Measurements from ENCODE around the gene MERTK. TPM values are rescaled to one million over a fixed set of nuclear protein-coding genes. Genes with fewer than 3 reads are reported as not detected.

The MERTK gene
- total RNA-seq, 4 donors from 2014 or later: 3.4 to 9.7 (median 4.9) TPM

DNA sequence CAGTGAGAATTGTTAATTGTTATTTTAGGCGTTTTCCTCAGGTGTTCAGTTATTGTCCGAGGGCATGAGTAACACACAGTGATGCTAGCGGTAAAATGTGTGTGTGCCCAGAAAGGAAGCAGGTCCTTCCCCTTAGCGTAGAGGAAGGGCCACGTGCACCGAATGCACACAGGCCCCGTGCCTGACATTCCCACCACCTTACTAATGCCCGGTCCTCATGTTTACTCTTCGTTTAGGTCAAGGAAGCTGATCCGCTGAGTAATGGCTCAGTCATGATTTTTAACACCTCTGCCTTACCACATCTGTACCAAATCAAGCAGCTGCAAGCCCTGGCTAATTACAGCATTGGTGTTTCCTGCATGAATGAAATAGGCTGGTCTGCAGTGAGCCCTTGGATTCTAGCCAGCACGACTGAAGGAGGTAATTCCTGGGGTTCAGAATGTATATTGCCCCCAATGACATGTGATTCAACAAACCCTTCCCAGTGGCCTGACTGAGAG, 76.7 kb downstream of the MERTK start:
- no peak overlapping the region for H3K4me3 ChIP-seq (ENCODE audit: low read depth, poor library complexity, severe bottlenecking)
- no peak for DNase-seq (ENCODE audit: low spot score in 2 of 2)
- 68 to 76% methylated on average over 11 of the region's 11 CpGs for WGBS, 2 donors
- TF ChIP-seq, protein P1, sequence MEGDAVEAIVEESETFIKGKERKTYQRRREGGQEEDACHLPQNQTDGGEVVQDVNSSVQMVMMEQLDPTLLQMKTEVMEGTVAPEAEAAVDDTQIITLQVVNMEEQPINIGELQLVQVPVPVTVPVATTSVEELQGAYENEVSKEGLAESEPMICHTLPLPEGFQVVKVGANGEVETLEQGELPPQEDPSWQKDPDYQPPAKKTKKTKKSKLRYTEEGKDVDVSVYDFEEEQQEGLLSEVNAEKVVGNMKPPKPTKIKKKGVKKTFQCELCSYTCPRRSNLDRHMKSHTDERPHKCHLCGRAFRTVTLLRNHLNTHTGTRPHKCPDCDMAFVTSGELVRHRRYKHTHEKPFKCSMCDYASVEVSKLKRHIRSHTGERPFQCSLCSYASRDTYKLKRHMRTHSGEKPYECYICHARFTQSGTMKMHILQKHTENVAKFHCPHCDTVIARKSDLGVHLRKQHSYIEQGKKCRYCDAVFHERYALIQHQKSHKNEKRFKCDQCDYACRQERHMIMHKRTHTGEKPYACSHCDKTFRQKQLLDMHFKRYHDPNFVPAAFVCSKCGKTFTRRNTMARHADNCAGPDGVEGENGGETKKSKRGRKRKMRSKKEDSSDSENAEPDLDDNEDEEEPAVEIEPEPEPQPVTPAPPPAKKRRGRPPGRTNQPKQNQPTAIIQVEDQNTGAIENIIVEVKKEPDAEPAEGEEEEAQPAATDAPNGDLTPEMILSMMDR (IDR thresholded peaks at IDR 0.05): no peak
- TF ChIP-seq POLR2A (IDR thresholded peaks at IDR 0.05): no peak
- intact Hi-C loops (cut with DNase I; ENCODE audit: low total_unique reads): no loop called here

GRCh38 chr2:111975819-111976218, 77.4 kb downstream of the MERTK start:
- DNase-seq (ENCODE audit: low spot score in 2 of 2): no peak
- intact Hi-C loops (cut with DNase I; ENCODE audit: low total_unique reads): no loop called here
- TF ChIP-seq POLR2A (IDR thresholded peaks at IDR 0.05): no peak
- TF ChIP-seq, protein P1 (IDR thresholded peaks at IDR 0.05): no peak
- no peak overlapping the region for H3K4me3 ChIP-seq (ENCODE audit: low read depth, poor library complexity, severe bottlenecking)
- 75 to 88% methylated on average over 6 of the region's 6 CpGs for WGBS, 2 donors

- 96 to 97% methylated on average over 1 of the region's 1 CpG for WGBS, 2 donors
- no peak overlapping the region for H3K4me3 ChIP-seq (ENCODE audit: low read depth, poor library complexity, severe bottlenecking)
- intact Hi-C loops (cut with DNase I; ENCODE audit: low total_unique reads): no loop called here
- TF ChIP-seq, protein P1 (IDR thresholded peaks at IDR 0.05): no peak
- TF ChIP-seq POLR2A (IDR thresholded peaks at IDR 0.05): no peak
- DNase-seq (ENCODE audit: low spot score in 2 of 2): no peak
Observed at GRCh38 chr2:111977240-111977639, 78.8 kb downstream of the MERTK start.

DNA sequence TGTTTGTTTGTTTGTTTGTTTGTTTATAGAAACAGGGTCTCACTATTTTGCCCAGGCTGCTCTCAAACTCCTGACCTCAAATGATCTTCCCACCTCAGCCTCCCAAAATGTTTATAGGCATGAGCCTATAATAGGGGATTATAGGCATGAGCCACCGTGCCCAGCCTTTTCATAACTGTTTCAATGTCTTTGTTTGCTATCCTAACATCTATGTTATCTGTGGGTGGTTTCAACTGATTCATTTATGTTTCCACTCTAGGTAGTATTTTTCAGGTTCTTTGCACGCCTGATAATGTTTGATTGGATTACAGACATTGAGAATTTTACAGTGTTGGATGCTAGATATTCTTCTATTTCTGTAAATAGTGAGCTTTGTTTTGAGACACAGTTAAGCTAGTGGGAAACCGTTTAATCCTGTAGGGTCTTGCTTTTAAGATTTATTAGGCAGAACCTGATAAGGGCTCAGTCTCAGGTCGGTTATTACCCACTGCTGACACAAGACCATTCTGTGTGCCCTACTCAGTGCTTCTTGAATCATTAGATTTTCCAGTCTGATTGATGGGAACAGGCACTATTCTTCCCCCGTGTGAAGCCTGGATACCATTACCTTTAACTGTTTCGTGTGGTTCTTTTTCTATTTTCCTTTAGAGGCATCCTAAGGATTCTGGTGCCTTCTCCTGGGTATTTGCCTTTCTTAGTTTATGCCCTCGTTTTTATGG, 80.2 kb downstream of the MERTK start:
- 74 to 76% methylated on average over 7 of the region's 7 CpGs for WGBS, 2 donors
- no peak overlapping the region for H3K4me3 ChIP-seq (ENCODE audit: low read depth, poor library complexity, severe bottlenecking)
- intact Hi-C loops (cut with DNase I; ENCODE audit: low total_unique reads): no loop called here
- no peak for DNase-seq (ENCODE audit: low spot score in 2 of 2)
- TF ChIP-seq, protein P1 (IDR thresholded peaks at IDR 0.05): no peak
- TF ChIP-seq POLR2A (IDR thresholded peaks at IDR 0.05): no peak

- DNase-seq (ENCODE audit: low spot score in 2 of 2): no peak
- TF ChIP-seq, protein P1 (IDR thresholded peaks at IDR 0.05): no peak
- TF ChIP-seq POLR2A (IDR thresholded peaks at IDR 0.05): no peak
- 95 to 96% methylated on average over 2 of the region's 2 CpGs for WGBS, 2 donors
- H3K4me3 ChIP-seq (ENCODE audit: low read depth, poor library complexity, severe bottlenecking): no peak overlapping the region
- intact Hi-C loops (cut with DNase I; ENCODE audit: low total_unique reads): no loop called here
Observed at GRCh38 chr2:111981666-111982065, 83.3 kb downstream of the MERTK start.
